C4-2B (cell line): ENCODE results near the gene GRIN2B.

Source experiments
- ZFX ChIP-seq: fragments of 450-650 bp; IDR thresholded peaks from 2 replicates; pipeline ENCODE4 v1.6.1; 2017
- TF ChIP-seq, protein P1 (sequence below): fragments of 450-650 bp; conservative IDR thresholded peaks from 2 replicates; pipeline ENCODE4 v1.5.1; 2017; ENCODE audit warnings: mild to moderate bottlenecking

DNA sequence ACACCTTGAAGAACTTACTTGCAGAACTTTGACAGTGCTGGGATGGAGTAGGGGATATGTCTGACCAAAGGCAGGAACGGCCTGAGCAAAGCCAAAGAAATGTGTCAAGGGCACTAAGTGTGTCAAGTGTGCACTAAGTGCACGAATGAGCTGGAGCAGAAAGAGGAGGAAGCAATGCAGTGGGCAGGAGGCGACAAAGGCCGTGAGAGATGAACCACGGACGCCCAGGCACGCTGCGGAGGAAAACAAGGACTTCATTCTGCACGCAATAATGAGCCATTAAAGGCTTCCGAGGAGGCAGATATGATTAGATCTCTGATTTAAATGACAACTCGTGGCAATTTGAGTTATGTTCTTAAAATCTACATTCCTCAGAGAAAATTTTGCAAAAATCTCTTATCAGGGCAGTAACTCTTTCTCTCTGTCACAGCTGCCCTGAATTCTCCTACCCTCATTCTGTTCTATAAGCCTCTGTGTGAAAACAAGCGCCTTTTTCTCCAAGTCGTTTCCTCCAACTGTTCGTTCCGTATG lies 25.3 kb downstream of the GRIN2B start:
- TF ChIP-seq, protein P1, sequence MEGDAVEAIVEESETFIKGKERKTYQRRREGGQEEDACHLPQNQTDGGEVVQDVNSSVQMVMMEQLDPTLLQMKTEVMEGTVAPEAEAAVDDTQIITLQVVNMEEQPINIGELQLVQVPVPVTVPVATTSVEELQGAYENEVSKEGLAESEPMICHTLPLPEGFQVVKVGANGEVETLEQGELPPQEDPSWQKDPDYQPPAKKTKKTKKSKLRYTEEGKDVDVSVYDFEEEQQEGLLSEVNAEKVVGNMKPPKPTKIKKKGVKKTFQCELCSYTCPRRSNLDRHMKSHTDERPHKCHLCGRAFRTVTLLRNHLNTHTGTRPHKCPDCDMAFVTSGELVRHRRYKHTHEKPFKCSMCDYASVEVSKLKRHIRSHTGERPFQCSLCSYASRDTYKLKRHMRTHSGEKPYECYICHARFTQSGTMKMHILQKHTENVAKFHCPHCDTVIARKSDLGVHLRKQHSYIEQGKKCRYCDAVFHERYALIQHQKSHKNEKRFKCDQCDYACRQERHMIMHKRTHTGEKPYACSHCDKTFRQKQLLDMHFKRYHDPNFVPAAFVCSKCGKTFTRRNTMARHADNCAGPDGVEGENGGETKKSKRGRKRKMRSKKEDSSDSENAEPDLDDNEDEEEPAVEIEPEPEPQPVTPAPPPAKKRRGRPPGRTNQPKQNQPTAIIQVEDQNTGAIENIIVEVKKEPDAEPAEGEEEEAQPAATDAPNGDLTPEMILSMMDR: no peak
- TF ChIP-seq ZFX: no peak
